HepG2 (cell line): ENCODE results near the gene MED13. TPM values are rescaled to one million over a fixed set of nuclear protein-coding genes. Genes with fewer than 3 reads are reported as not detected.
A peak's percentile ranks its signal among the peaks of the same experiment; 100 is the strongest.

Experiments
- FOSL1 ChIP-seq: sonication (generic); formaldehyde crosslinking; IDR thresholded peaks from 2 replicates; pipeline ENCODE4 v1.9.0; 2021; ENCODE audit warnings: missing genetic modification reagents, borderline replicate concordance
- HMG20A ChIP-seq: IDR thresholded peaks from 2 replicates; pipeline ENCODE4 v1.6.1; 2016; ENCODE audit warnings: borderline replicate concordance
- HNRNPLL ChIP-seq: fragments of 200-400 bp; formaldehyde crosslinking; IDR thresholded peaks from 2 replicates; pipeline ENCODE4 v1.6.1; 2017; ENCODE audit warnings: mild to moderate bottlenecking, low read depth, low read length; ENCODE audit not compliant: poor library complexity, severe bottlenecking
- NR2F2 ChIP-seq: IDR thresholded peaks from 2 replicates; pipeline ENCODE4 v1.6.1; 2012; ENCODE audit warnings: low read depth, inconsistent platforms, borderline replicate concordance
- SOX5 ChIP-seq: IDR thresholded peaks from 2 replicates; pipeline ENCODE4 v1.6.1; 2016; ENCODE audit warnings: borderline replicate concordance
- SSRP1 ChIP-seq: IDR thresholded peaks from 2 replicates; pipeline ENCODE4 v1.6.1; 2016; ENCODE audit warnings: control low read depth
- ZBTB34 ChIP-seq: sonication (generic); formaldehyde crosslinking; IDR thresholded peaks from 2 replicates; pipeline ENCODE4 v1.8.0; 2022; ENCODE audit warnings: mild to moderate bottlenecking, missing genetic modification reagents
- ZFP1 ChIP-seq: IDR thresholded peaks from 2 replicates; pipeline ENCODE4 v1.6.1; 2016
- ZFP62 ChIP-seq: sonication (generic); formaldehyde crosslinking; IDR thresholded peaks from 2 replicates; pipeline ENCODE4 v1.4.0; 2020; ENCODE audit warnings: missing genetic modification reagents
- ZNF317 ChIP-seq: sonication (generic); formaldehyde crosslinking; IDR thresholded peaks from 2 replicates; pipeline ENCODE4 v1.5.0; 2020; ENCODE audit warnings: mild to moderate bottlenecking, missing genetic modification reagents
- ZNF318 ChIP-seq: sonication (generic); formaldehyde crosslinking; IDR thresholded peaks from 2 replicates; pipeline ENCODE4 v1.4.0; 2020; ENCODE audit warnings: mild to moderate bottlenecking, missing genetic modification reagents
- ZNF335 ChIP-seq: sonication (generic); formaldehyde crosslinking; IDR thresholded peaks from 2 replicates; pipeline ENCODE4 v1.4.0; 2020; ENCODE audit warnings: missing genetic modification reagents
- ZNF33B ChIP-seq: sonication (generic); formaldehyde crosslinking; IDR thresholded peaks from 2 replicates; pipeline ENCODE4 v1.5.1; 2020; ENCODE audit warnings: mild to moderate bottlenecking, missing genetic modification reagents
- ZNF615 ChIP-seq: sonication (generic); formaldehyde crosslinking; IDR thresholded peaks from 2 replicates; pipeline ENCODE4 v1.5.0; 2020; ENCODE audit warnings: mild to moderate bottlenecking, missing genetic modification reagents, borderline replicate concordance
- ZNF776 ChIP-seq: sonication (generic); formaldehyde crosslinking; IDR thresholded peaks from 2 replicates; pipeline ENCODE4 v1.4.0; 2020; ENCODE audit warnings: mild to moderate bottlenecking, missing genetic modification reagents
- polyA plus RNA-seq, 8 experiments: library from polyadenylated mRNA; depleted of rRNA in 3 of 8; stranded (reverse) in 7 of 8; unstranded in 1 of 8; fragments of >200 nt; fragmentation: Illumina TruSeq in 4 of 8; extraction: Trizol in 4 of 8; gene quantifications; 2 replicates each; pipeline versions ENCODE4 v1.2.1 to v1.2.3, GENCODE V29; 2011 to 2016; ENCODE audit warnings: low read depth in 4 of 8, missing spikeins in 1 of 8, mixed read lengths in 1 of 8; ENCODE audit not compliant: insufficient read depth in 1 of 8
- total RNA-seq, 5 experiments: library from RNA; depleted of rRNA; stranded (reverse); fragments of >200 nt; fragmentation: Illumina TruSeq; extraction: Trizol; gene quantifications; 2 replicates each; pipeline ENCODE4 v1.2.3, GENCODE V29; 2016; ENCODE audit warnings: low read depth in 1 of 5
- TF ChIP-seq, protein P1 (sequence below): IDR thresholded peaks from 2 replicates; pipeline ENCODE4 v1.6.1; 2016; ENCODE audit warnings: low read depth, borderline replicate concordance

MED13 gene
- total and polyA plus RNA-seq, 2 of the 13 experiments (the other 11 are each of a cell fraction or from before 2014, with no cell fraction given), result 27.4 to 69.1 TPM

DNA sequence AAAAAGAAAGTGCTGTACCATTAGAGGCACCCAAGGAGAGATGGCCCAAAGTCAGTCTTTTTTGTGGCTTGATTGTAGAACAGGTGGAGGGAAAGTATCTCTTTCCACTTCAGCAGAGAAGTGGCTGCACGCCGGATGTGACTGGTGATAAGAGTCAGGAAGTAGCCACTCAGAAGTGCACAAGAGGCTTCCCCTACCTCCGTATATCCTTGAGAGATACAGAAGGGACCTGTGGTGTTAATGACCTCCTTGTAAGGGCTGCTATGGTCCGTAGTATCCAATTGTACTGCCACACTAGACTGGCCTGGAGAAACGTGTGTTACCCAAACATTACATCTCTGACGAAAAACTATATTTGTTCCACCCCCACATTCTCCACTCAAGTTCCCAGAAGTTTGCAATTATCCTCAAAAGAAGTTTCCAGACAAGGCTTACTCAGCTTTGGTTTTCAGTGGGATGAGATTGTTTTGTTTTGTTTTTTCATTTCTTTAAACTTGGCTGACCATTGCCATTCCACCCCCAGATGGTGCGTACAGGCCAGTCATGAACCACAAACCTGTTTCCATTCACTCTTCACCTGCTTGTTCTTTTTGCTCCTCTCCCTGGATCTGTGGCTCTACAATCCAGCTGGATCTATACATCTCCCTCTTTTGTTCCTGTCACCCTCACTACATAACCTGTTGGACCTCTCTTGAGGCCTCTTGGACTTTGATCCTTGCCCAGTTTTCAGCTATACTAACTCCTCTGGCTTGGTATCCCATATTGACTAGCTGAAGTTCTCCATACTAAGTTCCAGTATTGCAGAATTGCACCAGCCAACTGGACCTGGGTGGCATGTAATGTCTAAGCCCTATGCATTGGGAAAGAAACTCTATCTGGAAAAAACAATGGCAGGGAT is 20.7 kb upstream of the MED13 start (continued):
- TF ChIP-seq, protein P1, sequence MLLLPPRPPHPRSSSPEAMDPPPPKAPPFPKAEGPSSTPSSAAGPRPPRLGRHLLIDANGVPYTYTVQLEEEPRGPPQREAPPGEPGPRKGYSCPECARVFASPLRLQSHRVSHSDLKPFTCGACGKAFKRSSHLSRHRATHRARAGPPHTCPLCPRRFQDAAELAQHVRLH (CRISPR knock-in tag), result peak; percentile 33; the same call in 1 of the 2 replicates
- TF ChIP-seq ZNF776 (CRISPR knock-in tag) (no peak), ZNF615 (CRISPR knock-in tag) (no peak), SSRP1 (CRISPR knock-in tag) (peak; percentile 85; the same call in 1 of the 2 replicates), ZFP1 (CRISPR knock-in tag) (peak; percentile 56; the same call in 1 of the 2 replicates), NR2F2 (0 out of 2 replicates have a peak, but pooled peaks have one; percentile 31), SOX5 (peak; percentile 70; the same call in 1 of the 2 replicates), ZNF318 (CRISPR knock-in tag) (no peak), ZNF33B (no peak), HNRNPLL (no peak), ZNF335 (CRISPR knock-in tag) (no peak), ZBTB34 (no peak), HMG20A (CRISPR knock-in tag) (peak; percentile 72; the same call in 1 of the 2 replicates), ZFP62 (CRISPR knock-in tag) (no peak), FOSL1 (CRISPR knock-in tag) (no peak), ZNF317 (CRISPR knock-in tag) (peak; percentile 94)
- TF ChIP-seq, all 625 proteins: peak for 81
